SK-N-MC (cell line): ENCODE results near the gene INPP5A.

ENCODE experiments used
- DNase-seq: peaks from one replicate; pipeline ENCODE4 v3.0.0-alpha.2; 2011; ENCODE audit warnings: low read depth, low spot score
- H3K27ac ChIP-seq: fragments of 200-600 bp; sonication (generic); 2 replicates; pipeline ENCODE4 v1.5.1; 2016; ENCODE audit warnings: mixed run types
- H3K36me3 ChIP-seq: fragments of 200-600 bp; sonication (generic); 2 replicates; pipeline ENCODE4 v1.6.1; 2017; ENCODE audit warnings: antibody characterized with exemption, low read length, mixed read lengths; ENCODE audit not compliant: insufficient read depth
- H3K4me3 ChIP-seq: fragments of 200-600 bp; sonication (generic); 2 replicates; pipeline ENCODE4 v1.5.1; 2016
- H3K9ac ChIP-seq: fragments of 200-600 bp; sonication (generic); 2 replicates; pipeline ENCODE4 v1.8.0; 2017; ENCODE audit warnings: mixed run types, mixed read lengths; ENCODE audit not compliant: insufficient read length
- H3K9me3 ChIP-seq: fragments of 200-600 bp; sonication (generic); 2 replicates; pipeline ENCODE4 v1.6.1; 2017; ENCODE audit warnings: low read depth, mild to moderate bottlenecking, antibody characterized with exemption, low read length, moderate library complexity, mixed read lengths
- EZH2 ChIP-seq: fragments of 200-600 bp; sonication (generic); IDR thresholded peaks from one replicate; pipeline ENCODE4 v1.6.1; 2017; ENCODE audit warnings: antibody characterized with exemption
- FOXP2 ChIP-seq: optimal IDR thresholded peaks from 2 replicates; pipeline ENCODE3; 2011; ENCODE audit warnings: mild to moderate bottlenecking, moderate library complexity; ENCODE audit not compliant: insufficient read depth; ENCODE audit errors: extremely low read length, control extremely low read depth
- POLR2AphosphoS5 ChIP-seq: IDR thresholded peaks from 2 replicates; pipeline ENCODE4 v1.6.1; 2012; ENCODE audit warnings: mild to moderate bottlenecking, low read depth, low read length, borderline replicate concordance

INPP5A gene

DNA sequence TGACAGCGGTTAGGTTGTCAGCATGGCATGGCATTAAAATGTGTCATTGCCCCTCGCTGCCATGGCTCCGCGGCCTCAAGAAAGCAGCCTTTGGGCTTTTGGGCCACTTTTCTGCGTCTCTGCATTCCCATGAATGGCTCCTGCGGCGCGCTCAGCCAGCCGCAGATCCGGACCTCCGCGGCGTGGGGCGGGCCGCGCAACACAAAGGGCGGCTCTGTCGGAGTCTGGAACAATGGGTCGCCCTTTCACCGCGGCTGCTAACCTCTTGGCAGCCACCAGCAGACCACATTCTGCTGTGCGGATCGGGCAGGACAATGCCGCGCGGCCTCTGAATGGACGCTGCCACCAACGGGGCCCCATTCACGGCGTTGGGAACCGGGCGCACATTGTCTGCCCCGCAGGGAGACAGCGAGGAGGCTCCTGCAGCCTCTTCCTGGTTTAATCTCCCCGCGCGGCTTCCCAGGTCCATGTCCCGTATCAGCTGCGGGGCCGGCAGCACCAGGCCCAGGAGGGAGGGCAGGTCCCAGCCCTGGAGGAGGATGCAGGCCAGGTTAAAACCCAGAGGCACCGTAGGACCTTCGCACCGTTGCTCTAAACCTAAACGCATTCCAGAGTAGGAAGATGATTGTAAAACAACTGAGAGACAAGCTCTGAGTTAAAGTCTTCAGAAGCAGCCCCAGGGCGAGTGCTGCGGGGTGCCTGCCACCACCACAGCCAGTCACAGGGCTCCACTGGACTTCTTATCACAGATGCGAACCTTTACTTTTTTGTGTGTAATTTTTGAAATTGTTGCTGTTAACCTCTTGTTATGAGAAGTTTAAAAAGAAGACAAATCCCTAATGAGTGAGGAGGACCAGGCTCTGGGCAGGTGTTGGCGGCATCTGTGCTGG, 176.8 kb downstream of the INPP5A start:
- H3K9ac ChIP-seq, result no peak overlapping the region
- DNase-seq, result no peak
- H3K36me3 ChIP-seq, result no peaks in the 10 kb centered on the region
- no peak overlapping the region for H3K4me3 ChIP-seq
- H3K27ac ChIP-seq, result no peak overlapping the region
- TF ChIP-seq FOXP2, result no peak
- TF ChIP-seq POLR2AphosphoS5, result no peak
- no peak for TF ChIP-seq EZH2
- H3K9me3 ChIP-seq, result no peaks in the 10 kb centered on the region

DNA sequence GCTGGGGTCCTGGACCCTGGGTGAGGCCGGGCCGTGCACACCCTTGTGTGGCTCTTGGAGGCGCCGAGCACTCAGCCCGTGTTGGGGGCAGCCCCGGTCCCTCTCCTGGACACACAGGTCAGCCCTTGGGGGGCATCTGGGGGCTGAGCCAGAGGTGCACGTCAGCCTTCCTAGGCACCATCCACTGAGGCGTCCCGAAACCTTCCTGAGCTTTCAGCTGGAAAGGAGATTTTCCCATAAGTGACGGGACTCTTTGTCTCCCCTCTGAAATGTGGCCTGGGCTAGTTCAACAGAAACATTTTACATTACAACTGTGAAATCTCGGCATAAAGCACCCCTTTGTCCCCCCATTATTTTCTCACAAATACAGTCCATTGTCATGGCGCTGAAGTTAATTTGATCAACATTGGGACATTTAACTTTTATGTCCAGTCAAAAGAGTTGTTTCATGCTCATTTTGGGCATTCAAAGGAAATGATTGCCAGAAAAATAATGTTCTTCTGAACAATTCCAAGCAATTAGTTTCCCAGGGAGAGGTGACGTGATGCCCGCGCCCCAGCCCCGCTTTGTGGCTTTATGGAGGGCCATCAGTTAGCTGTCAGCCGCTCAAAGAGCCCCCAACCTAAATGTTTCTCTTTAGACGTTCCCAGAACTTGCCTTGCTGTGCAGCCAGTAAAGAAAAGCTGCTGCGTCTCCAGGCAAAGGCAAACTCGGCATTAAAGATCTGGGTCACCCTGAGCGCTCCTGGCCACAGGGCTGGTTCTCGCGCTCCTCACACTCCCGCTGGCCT, 177.6 kb downstream of the INPP5A start:
- no peak overlapping the region for H3K9ac ChIP-seq
- H3K36me3 ChIP-seq, result no peaks in the 10 kb centered on the region
- no peaks in the 10 kb centered on the region for H3K9me3 ChIP-seq
- TF ChIP-seq EZH2 (no peak), FOXP2 (no peak), POLR2AphosphoS5 (no peak)
- H3K4me3 ChIP-seq, result no peak overlapping the region
- no peak overlapping the region for H3K27ac ChIP-seq
- DNase-seq, result no peak

DNA sequence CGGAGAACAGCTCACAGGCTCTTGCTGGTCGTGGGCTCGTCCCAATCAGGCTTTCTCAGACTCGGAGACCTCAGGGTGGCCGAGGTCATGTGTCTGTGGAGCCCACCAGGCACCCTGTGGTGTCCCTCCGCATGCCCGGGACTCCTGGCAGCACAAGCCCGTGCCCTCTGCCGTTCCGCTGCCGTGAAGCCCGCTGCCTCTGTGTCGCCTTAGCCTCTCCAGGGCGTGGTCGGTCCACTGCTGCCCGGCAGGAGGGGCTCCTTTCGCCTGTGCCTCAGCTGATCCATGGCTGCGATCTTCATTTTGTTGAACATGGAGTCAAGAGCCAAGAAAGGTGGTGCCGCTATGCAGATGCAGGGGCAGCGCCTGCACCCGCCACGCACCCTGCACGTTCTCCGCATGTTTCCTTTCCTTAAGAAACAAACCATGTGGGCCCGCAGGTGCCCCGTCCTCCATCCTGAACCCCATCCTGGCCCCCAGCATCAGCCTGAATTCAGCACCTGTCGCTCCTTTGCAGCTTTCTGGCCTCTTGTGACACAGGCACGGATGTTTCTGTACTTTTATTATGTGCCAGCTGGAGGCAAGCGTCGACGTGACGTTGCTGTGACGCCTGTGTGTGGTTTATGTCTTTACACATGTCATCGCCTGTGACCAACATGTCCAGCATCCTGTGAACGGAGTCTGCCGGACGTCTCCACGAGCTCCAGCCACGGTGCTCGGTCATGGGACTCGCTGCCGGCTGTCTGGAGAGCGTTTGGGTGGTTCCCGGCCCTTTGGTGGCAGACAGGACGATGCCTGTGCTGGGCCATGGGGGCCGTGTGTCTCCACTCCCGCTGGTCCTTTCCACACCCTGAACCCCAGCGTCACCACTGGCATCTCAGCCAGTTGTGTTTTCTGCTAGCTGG, 178.4 kb downstream of the INPP5A start:
- no peaks in the 10 kb centered on the region for H3K36me3 ChIP-seq
- H3K4me3 ChIP-seq, result no peak overlapping the region
- no peak overlapping the region for H3K9ac ChIP-seq
- no peak for TF ChIP-seq EZH2
- no peak for TF ChIP-seq POLR2AphosphoS5
- no peak for TF ChIP-seq FOXP2
- H3K9me3 ChIP-seq, result no peaks in the 10 kb centered on the region
- H3K27ac ChIP-seq, result no peak overlapping the region
- no peak for DNase-seq

DNA sequence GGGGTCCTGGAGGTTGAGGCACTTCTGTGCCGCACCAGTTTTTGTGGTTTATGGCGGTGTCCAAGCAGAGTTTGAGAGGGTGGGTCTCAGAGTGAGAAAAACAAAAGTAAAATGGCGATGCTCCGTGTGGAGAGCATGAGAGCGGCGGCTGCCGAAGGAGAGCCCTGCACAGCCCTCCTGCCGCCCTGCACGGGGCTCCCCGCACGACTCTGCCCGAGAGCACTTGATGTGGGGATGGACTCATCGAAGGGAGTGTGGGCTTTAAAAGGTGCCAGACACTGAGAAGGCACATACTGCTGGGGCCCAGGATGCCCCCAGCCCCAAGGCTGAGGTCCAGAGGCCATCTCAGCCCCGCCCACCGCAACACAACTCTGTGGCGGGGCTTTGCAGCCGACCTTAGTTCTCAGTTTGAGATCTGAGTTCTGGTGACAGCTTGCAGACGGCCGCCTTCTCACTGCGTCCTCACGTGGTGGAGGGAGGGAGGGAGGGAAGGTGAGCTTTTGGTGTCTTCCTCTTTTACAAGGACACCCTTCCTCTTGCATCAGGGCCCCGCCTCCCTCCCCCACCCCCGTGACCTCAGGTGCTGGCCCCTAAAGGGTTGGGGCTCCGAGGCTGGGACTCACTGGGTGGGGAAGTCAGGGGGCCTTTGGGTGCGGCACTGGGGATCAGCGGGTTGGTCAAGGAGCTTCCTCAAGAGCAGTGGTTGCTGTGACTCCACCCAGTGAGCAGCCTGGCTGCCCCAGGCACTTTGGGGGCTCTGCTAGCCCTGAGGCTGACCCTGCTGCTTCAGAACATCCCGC, 179.3 kb downstream of the INPP5A start:
- H3K27ac ChIP-seq, result no peak overlapping the region
- DNase-seq, result no peak
- H3K36me3 ChIP-seq, result no peaks in the 10 kb centered on the region
- no peak overlapping the region for H3K9ac ChIP-seq
- no peak for TF ChIP-seq EZH2
- no peak for TF ChIP-seq POLR2AphosphoS5
- no peak for TF ChIP-seq FOXP2
- no peaks in the 10 kb centered on the region for H3K9me3 ChIP-seq
- H3K4me3 ChIP-seq, result no peak overlapping the region

DNA sequence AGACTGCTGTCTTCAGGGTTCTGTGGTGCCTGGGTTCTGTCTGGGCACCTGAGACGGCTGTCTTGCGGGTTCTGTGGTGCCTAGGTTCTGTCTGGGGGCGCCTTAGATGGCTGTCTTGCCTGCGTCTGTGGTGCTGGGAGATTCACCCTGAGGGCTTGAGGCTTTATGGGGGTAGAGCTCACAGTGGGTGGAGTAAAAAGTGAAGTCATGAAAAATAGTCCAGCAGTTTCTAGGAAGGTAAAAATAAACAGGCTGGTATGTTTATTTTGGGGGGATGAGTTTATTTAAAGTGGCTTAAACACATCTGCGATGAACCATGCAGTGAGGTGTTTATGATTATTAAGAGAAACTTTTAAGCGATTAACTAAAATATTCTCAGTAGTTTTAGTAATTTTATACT, 184.1 kb downstream of the INPP5A start:
- Histone ChIP-seq H3K9me3 (no peaks in the 10 kb centered on the region), H3K36me3 (no peaks in the 10 kb centered on the region), H3K9ac (no peak overlapping the region), H3K27ac (no peak overlapping the region), H3K4me3 (no peak overlapping the region)
- DNase-seq, result no peak
- TF ChIP-seq FOXP2 (no peak), POLR2AphosphoS5 (no peak), EZH2 (no peak)

DNA sequence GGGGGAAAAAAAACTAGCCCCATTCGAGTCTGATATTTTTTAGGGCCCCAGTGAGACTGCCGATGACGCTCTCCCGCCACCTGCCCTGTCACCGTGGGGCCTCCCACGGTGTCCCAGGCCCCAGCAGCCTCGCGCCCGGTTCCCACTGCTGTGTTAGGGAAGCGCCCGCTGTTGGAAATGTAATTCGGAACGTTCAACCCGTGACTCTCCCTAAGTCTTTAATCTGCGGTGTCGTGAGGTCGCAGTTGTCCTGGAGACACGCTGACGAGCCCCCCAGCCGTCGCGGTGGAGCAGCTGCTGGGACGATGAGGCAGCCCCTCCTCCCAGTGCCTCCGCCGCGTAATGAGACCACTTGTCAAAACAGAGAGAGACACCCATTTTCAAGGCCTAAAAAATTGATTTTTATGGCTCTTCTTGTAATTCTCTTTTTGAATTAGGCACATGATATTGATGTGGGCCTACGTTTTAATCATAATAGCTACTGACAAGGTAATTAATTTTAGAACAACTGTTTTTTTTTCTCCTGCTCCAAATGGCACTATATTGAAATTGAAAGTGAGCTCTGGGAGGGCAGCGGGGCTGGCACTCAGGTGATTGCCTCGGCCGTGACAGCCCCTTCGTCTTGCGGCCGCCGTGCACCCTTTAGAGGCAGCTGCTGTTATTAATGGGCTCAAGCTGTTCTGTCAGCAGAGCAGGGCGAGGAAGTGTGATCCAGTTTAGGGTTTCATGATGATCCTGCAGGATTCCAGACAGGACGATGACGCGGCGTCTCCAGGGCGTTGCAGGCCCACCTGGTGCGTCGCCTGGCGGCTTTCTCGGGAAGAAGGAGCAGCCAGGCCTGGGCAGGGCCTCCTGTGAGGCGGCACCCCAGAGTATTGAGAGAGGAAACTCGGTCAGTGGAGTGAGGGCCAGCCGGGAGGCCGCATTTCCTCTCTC, 185.1 kb downstream of the INPP5A start:
- DNase-seq, result no peak
- no peak for TF ChIP-seq POLR2AphosphoS5
- TF ChIP-seq EZH2, result no peak
- no peak for TF ChIP-seq FOXP2
- Histone ChIP-seq H3K9me3 (no peaks in the 10 kb centered on the region), H3K4me3 (no peak overlapping the region), H3K36me3 (no peaks in the 10 kb centered on the region), H3K27ac (no peak overlapping the region), H3K9ac (no peak overlapping the region)

DNA sequence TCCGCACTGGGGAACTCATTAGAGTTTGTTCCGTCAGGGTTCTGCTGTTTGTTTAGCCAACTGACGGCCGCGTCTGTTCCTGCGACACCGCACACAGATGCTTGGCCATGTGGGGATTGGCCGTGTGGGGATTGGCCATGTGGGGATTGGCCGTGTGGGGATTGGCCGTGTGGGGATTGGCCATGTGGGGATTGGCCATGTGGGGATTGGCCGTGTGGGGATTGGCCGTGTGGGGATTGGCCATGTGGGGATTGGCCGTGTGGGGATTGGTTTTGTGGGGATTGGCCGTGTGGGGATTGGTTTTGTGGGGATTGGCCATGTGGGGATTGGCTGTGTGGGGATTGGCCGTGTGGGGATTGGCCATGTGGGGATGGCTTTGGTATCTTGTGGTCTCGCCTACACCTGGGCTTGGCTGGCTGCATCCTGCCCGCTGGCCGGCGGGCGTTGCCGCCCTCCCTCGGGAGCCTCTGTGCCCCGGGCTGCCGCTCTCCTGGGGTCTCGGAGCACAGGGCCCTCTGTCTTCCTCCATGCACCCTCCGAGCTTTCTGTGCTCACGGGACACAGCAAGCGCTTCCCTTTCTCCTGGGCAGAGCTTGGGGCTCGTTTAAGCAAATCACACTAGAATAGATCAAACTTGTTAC, 185.9 kb downstream of the INPP5A start:
- H3K4me3 ChIP-seq, result no peak overlapping the region
- no peak overlapping the region for H3K27ac ChIP-seq
- no peak for DNase-seq
- H3K36me3 ChIP-seq, result no peaks in the 10 kb centered on the region
- H3K9ac ChIP-seq, result no peak overlapping the region
- TF ChIP-seq FOXP2 (no peak), EZH2 (no peak), POLR2AphosphoS5 (no peak)
- no peaks in the 10 kb centered on the region for H3K9me3 ChIP-seq
